KBM-7 (cell line): Measurements from ENCODE around the gene XXYLT1.

Experiments
- DNase-seq: peaks from one replicate; pipeline ENCODE4 v3.0.0-alpha.2; 2015
- in situ Hi-C: fragments of 300-500 bp; cut with MboI; formaldehyde crosslinking; loops from 2 replicates; pipeline ENCODE4 v1.14.3; 2020; ENCODE audit warnings: low sequenced_read_pairs, low pct_unique_long_range_greater_than_20kb, mixed read lengths

XXYLT1 gene

GRCh38 chr3:195213639-195214315, 57.2 kb downstream of the XXYLT1 start:
- in situ Hi-C loops, result no loop called here
- DNase-seq, result no peak

- no peak for DNase-seq
- in situ Hi-C loops, result no loop called here
These were observed 58.1 kb downstream of the XXYLT1 start for GRCh38 chr3:195212749-195213375.

- in situ Hi-C loops, result no loop called here
- no peak for DNase-seq
These were observed 58.8 kb downstream of the XXYLT1 start for GRCh38 chr3:195212033-195212748.

- in situ Hi-C loops, result no loop called here
- no peak for DNase-seq
These were observed 60.5 kb downstream of the XXYLT1 start for GRCh38 chr3:195210266-195210973.

GRCh38 chr3:195209847-195210265, 61.1 kb downstream of the XXYLT1 start:
- no peak for DNase-seq

GRCh38 chr3:195209083-195209846, 61.7 kb downstream of the XXYLT1 start:
- in situ Hi-C loops, result no loop called here
- no peak for DNase-seq

More at GRCh38 chr3:195209847-195210265, 61.1 kb downstream of the XXYLT1 start:
- in situ Hi-C loops, result no loop called here

- in situ Hi-C loops, result no loop called here
- no peak for DNase-seq
These were observed 62.3 kb downstream of the XXYLT1 start for GRCh38 chr3:195208631-195209030.

GRCh38 chr3:195208183-195208582, 62.8 kb downstream of the XXYLT1 start:
- DNase-seq, result no peak
- in situ Hi-C loops, result no loop called here

- in situ Hi-C loops, result no loop called here
- no peak for DNase-seq
These were observed 63.2 kb downstream of the XXYLT1 start for GRCh38 chr3:195207731-195208130.

GRCh38 chr3:195207056-195207455, 63.9 kb downstream of the XXYLT1 start:
- DNase-seq, result no peak
- in situ Hi-C loops, result no loop called here

GRCh38 chr3:195204360-195205163, 66.4 kb downstream of the XXYLT1 start:
- in situ Hi-C loops, result no loop called here

GRCh38 chr3:195203606-195204005, 67.4 kb downstream of the XXYLT1 start:
- DNase-seq, result no peak
- in situ Hi-C loops, result no loop called here

More at GRCh38 chr3:195204360-195205163, 66.4 kb downstream of the XXYLT1 start:
- peak; percentile 66 for DNase-seq

- in situ Hi-C loops, result no loop called here
- no peak for DNase-seq
These were observed 69.7 kb downstream of the XXYLT1 start for GRCh38 chr3:195201295-195201694.

GRCh38 chr3:195200010-195200822, 70.7 kb downstream of the XXYLT1 start:
- in situ Hi-C loops, result no loop called here
- no peak for DNase-seq

GRCh38 chr3:195198426-195199346, 72.3 kb downstream of the XXYLT1 start:
- DNase-seq, result no peak

GRCh38 chr3:195197765-195198425, 73.1 kb downstream of the XXYLT1 start:
- in situ Hi-C loops, result no loop called here
- DNase-seq, result no peak

More at GRCh38 chr3:195198426-195199346, 72.3 kb downstream of the XXYLT1 start:
- in situ Hi-C loops, result no loop called here
